Measurements from ENCODE around the gene INPP5E. TPM values are rescaled to one million over a fixed set of nuclear protein-coding genes. Genes with fewer than 3 reads are reported as not detected.

INPP5E gene
- total RNA-seq, 2 donors from 2014 or later: 8.8 to 25.4 TPM

- Histone ChIP-seq H3K4me3 (no peak overlapping the region), H3K4me1 (no peaks in the 10 kb centered on the region), H3K27ac (no peak overlapping the region), H3K27me3 (no peaks in the 10 kb centered on the region), H3K9me3 (no peaks in the 10 kb centered on the region), H3K36me3 (replicated peaks in 1 of 2; ENCODE audit: insufficient read depth in 1 of 2, low read depth in 2 of 2) (peaks cover 22 to 53% of the 10 kb centered on the region in 2 donors)
- WGBS, 2 donors: 96% methylated on average over 30 of the region's 30 CpGs
- TF ChIP-seq POLR2A (IDR thresholded peaks at IDR 0.05) (no peak), CTCF (IDR thresholded peaks at IDR 0.05) (no peak)
- intact Hi-C loops (cut with DNase I): no loop called here
- DNase-seq (no peak), ATAC-seq (no peak)
These were observed 26.5 kb upstream of the INPP5E start for GRCh38 chr9:136466155-136466541.

GRCh38 chr9:136465500-136466154, 26.0 kb upstream of the INPP5E start:
- Histone ChIP-seq H3K4me3 (no peak overlapping the region), H3K27me3 (no peaks in the 10 kb centered on the region), H3K36me3 (replicated peaks in 1 of 2; ENCODE audit: insufficient read depth in 1 of 2, low read depth in 2 of 2) (peaks cover 22 to 55% of the 10 kb centered on the region in 2 donors), H3K4me1 (no peaks in the 10 kb centered on the region), H3K27ac (no peak overlapping the region), H3K9me3 (no peaks in the 10 kb centered on the region)
- no peak for DNase-seq
- no peak for ATAC-seq
- no peak for TF ChIP-seq CTCF (IDR thresholded peaks at IDR 0.05)
- no peak for TF ChIP-seq POLR2A (IDR thresholded peaks at IDR 0.05)
- WGBS, 2 donors: 93 to 94% methylated on average over 19 to 26 of the region's 27 CpGs
- intact Hi-C loops (cut with DNase I): no loop called here

DNA sequence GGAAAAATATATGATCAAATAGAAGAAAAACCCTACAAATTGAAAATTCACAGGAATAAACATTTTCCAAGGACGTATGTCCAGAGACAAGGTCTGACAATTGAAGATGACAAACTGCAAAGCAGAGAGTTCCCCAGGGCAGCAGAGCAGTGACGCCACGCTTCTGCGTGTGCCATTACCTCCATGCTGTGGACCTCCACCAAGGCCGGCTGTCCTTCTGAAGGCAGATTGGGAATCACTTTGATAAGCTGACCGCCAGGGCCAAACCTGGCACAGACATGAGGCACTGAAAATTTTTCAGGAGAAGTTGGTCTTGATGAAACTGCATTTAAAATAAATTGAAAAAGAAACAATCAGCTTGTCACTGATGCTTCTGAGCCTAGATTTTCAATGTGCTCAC, 24.6 kb upstream of the INPP5E start:
- intact Hi-C loops (cut with DNase I): no loop called here

DNA sequence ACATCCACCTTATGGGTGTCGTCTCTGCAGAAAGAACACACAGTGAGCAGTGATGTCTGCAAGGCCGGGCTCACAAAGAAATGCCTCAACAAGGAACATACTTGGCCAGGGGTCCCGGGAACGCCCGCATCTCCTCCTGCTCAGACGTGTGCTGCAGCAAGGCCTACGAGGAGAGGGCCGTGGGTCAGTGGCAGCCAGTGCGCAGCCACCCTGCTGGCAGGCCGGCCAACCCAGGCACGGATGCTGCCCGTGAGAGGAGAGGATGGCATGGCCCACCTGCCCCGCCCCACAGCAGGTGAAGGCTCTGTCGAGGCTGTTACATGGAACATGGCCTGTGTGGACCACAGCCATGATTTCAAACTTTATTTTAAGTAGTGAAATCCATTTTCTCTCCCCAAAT, 23.9 kb upstream of the INPP5E start:
- 89 to 98% methylated on average over 5 to 14 of the region's 14 CpGs for WGBS, 2 donors
- H3K27me3 ChIP-seq: no peaks in the 10 kb centered on the region
- peaks cover 27 to 67% of the 10 kb centered on the region in 2 donors for H3K36me3 ChIP-seq (replicated peaks in 1 of 2; ENCODE audit: insufficient read depth in 1 of 2, low read depth in 2 of 2)
- intact Hi-C loops (cut with DNase I): no loop called here
- ATAC-seq (no peak), DNase-seq (no peak)
- H3K27ac ChIP-seq: no peak overlapping the region
- no peak overlapping the region for H3K4me3 ChIP-seq
- H3K4me1 ChIP-seq: no peaks in the 10 kb centered on the region
- no peaks in the 10 kb centered on the region for H3K9me3 ChIP-seq
- TF ChIP-seq POLR2A (IDR thresholded peaks at IDR 0.05): no peak
- TF ChIP-seq CTCF (IDR thresholded peaks at IDR 0.05): no peak

More for the DNA sequence above, 24.6 kb upstream of the INPP5E start:
- Histone ChIP-seq H3K36me3 (replicated peaks in 1 of 2; ENCODE audit: insufficient read depth in 1 of 2, low read depth in 2 of 2) (peaks cover 25 to 62% of the 10 kb centered on the region in 2 donors), H3K9me3 (no peaks in the 10 kb centered on the region), H3K27ac (no peak overlapping the region), H3K4me1 (no peaks in the 10 kb centered on the region), H3K27me3 (no peaks in the 10 kb centered on the region), H3K4me3 (no peak overlapping the region)
- DNase-seq: no peak
- TF ChIP-seq POLR2A (IDR thresholded peaks at IDR 0.05) (no peak), CTCF (IDR thresholded peaks at IDR 0.05) (no peak)
- 81 to 84% methylated on average over 6 of the region's 6 CpGs for WGBS, 2 donors
- ATAC-seq: no peak

DNA sequence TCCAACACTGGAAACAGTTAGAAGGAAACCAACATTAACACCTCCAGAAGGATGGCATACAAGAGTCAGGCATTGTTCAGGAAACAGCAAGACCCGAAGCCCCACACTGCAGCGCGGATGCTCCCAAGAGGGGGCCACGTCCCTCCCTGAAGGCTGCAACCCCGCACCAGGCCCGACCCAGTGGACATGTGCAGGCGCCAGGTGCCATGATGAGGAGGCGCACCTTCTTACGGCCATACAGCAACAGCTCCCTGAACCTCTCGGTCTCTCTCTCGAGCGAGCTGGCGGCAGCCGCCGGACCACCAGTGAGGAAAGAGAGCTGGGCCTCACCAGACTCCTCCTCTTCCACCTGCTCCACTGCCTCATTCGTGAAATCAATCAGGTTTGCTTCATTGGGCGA, 23.0 kb upstream of the INPP5E start:
- H3K27me3 ChIP-seq: no peaks in the 10 kb centered on the region
- WGBS, 2 donors: 80 to 87% methylated on average over 2 to 17 of the region's 17 CpGs
- intact Hi-C loops (cut with DNase I): no loop called here
- H3K4me1 ChIP-seq: no peaks in the 10 kb centered on the region
- no peaks in the 10 kb centered on the region for H3K9me3 ChIP-seq
- no peak overlapping the region for H3K4me3 ChIP-seq
- no peak for DNase-seq
- ATAC-seq: no peak
- peaks cover 27 to 61% of the 10 kb centered on the region in 2 donors for H3K36me3 ChIP-seq (replicated peaks in 1 of 2; ENCODE audit: insufficient read depth in 1 of 2, low read depth in 2 of 2)
- TF ChIP-seq POLR2A (IDR thresholded peaks at IDR 0.05) (no peak), CTCF (IDR thresholded peaks at IDR 0.05) (no peak)
- no peak overlapping the region for H3K27ac ChIP-seq
